Activated CD4-positive, alpha-beta T cell treated with anti-CD3 and anti-CD28 coated beads, Interleukin-10, Interleukin-2, amounts not matched to agents 100 ng/mL and 50 ng/mL, durations not matched to agents 16 hours and 8 hours (primary cell): ENCODE measurements around the gene HILPDA.

Experiments used
- DNase-seq: peaks from one replicate; pipeline ENCODE4 v3.0.0-alpha.2; 2020

Gene HILPDA, protein sequence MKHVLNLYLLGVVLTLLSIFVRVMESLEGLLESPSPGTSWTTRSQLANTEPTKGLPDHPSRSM

DNA sequence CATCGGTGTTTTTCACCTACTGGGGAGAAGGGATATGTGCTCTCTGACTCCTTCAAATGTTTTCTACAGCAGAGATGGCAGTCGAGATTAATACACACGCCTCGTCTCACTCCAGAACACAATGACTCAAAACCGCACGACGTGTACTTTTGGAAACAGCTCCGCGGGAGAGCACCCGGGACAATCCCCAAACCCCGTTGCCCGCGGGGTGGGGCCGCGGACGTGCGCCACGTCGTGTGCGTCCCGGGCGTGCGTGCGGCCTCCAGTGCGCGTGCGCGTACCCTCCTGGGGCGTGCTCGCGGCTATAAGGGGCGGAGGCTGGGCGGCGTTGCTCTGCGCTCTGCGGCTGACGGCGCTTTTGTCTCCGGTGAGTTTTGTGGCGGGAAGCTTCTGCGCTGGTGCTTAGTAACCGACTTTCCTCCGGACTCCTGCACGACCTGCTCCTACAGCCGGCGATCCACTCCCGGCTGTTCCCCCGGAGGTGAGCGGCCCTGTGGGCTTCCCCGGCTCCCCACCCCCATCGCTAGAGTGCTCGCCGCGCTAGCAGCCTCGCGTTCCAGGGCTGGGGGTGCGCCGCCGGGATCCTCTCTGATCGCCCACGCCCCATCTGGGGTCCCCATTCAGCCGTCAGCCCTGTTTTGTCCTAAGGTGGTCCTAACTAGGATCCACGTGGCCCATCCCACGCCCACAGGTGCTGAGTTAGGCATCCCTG is at the start of gene HILPDA:
Gene HILPDA, plus strand, starts transcription at position 336 of the 712 bp plus-strand sequence. CDS start 1,391 bp downstream, outside the sequence.
- DNase-seq, result peak; percentile 97

DNA sequence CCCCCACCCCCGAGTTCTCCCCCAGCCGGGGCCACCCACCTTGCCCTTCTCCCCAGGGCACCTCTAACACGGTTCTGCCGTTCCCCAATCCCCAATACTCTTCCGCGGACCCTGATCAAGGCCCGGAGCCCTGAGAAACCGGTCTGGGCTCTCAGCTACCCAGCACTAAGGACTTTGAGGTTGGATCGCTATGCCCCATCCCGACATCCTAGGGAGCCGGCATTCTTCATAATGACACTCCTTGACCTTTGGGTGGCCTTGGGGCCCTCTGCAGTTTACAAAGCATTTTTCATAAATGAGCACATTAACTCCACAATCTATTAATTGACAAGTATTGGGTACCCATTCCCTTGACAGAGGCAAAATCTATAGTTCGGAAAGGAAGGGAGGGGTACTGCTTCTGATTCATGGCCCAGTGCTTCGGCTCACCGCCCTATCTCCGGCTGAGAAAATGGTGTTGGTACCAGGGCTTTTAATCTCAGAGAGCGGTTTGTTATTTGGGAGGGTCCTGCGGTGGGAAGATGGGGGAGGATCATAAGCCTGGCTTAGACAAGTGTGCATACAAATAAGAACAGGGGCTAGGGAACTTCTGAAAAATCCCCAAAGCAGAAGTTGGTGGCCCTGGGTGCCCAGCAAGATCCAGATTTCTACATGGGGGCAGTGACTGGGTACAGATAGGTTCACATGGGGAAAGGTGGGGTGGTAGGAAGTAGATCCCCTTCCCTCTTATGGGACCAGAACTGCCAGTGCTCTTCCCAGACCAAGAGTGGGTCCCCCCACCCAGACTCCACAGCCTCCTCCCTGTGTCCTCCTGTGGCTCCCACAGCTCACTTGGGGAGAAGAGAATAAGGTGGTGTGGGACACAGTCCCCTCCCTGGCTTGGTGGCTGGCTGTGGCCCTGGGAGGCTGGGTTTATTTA is 49.1 kb upstream of the HILPDA start:
- no peak for DNase-seq

DNA sequence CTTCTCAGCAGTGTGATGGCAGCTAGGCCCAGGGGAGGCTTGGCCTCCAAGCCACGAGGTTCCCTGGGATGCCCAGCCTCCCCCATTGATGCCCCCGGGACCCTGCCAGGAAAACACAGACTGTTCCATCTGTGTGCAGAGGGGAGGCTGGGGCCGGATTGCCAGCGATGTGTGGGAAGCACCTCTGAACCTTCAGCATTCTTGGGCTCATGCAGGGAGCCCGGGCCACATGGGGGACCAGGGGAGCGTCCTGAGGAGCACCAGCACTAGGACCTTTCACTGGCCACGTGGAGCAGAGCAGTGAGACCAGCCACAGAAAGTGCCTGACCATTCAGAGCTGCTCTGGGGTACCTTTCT is 48.5 kb upstream of the HILPDA start:
- no peak for DNase-seq

DNA sequence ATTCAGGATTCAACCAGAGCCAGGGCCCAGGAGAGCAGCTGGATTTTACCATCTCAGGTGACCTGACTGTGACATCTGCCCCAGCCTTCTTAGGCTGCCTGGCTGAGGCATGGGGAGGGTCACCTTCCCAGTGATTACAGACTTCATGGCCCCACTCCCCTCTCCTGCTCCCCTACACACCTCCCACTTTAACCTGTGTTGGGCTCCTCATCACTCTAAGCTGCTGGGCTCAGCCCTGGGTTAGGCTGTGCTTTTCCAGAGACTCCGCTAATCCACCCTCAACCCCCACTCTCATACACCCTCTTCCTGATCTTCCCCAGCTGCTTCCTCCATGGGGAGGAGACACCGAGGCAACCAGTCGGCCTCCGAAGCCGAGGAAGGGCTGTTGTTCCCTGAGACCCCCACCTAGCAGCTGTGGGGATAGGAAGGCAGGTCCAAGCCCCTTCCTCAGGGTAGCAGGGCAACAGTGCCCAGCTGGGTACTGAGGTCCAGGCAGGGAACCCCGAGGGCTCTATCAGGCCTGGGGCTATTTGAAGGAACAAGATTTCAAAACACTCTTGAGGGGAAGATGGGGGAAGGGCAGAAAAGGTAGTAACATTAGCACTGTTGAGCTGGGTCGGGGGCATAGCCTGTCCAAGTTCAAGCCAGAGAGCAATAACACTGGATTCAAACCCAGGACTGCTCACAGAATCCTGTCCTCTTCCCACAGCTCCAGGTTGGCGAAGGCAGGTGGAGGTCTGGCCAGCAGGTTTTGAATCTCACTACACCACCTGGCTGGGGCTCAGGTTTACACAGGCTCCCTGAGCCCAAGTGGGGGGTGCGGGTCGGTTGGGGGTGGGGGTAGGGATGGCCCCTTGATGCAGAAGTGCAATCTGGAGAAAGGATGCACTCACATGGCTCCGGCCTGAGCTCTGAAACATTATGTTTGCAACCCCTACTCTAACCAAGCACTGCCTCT is 47.6 kb upstream of the HILPDA start:
- no peak for DNase-seq

DNA sequence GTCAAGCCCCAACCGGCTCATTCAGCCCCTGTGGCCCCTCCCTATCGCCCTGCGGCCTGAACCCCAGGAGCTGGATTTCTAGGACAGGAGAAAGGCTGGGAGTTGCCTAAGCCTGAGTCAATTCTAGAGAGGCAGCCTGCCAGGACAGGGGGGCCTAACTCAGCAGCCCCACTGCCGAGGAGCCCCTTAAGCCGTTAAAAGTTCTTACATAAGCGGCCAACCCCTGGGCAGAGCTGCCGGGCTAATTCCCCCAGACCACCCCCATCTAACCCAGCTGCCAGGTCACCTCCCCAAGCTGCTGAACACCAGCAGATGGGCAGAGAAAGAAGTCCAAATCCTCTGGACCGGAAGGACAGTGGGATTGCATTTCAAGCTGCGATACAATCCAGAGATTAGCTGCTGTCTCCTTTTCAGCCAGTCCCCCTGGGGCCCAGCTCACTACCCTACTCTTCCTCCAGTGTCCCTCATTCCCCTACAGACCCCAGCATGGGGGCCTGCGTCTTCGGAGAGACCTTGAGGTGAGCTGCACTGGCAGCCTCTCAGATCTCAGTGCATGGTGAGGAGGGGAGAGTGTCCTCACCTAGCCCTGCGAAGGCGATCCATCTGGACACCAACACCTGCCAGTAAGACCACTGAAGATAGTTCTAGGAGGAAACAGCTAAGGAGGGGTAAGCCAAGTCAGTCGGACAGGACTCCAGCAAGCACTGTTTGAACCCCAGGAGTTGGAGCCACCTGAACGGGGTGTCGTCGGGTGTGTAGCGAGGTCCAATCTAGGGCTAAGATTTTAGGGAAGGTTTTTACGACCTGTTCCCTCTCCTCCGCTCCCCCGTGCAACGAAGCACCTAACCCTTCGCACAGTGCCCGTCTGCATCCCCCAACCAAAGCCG is 46.7 kb upstream of the HILPDA start:
- no peak for DNase-seq

DNA sequence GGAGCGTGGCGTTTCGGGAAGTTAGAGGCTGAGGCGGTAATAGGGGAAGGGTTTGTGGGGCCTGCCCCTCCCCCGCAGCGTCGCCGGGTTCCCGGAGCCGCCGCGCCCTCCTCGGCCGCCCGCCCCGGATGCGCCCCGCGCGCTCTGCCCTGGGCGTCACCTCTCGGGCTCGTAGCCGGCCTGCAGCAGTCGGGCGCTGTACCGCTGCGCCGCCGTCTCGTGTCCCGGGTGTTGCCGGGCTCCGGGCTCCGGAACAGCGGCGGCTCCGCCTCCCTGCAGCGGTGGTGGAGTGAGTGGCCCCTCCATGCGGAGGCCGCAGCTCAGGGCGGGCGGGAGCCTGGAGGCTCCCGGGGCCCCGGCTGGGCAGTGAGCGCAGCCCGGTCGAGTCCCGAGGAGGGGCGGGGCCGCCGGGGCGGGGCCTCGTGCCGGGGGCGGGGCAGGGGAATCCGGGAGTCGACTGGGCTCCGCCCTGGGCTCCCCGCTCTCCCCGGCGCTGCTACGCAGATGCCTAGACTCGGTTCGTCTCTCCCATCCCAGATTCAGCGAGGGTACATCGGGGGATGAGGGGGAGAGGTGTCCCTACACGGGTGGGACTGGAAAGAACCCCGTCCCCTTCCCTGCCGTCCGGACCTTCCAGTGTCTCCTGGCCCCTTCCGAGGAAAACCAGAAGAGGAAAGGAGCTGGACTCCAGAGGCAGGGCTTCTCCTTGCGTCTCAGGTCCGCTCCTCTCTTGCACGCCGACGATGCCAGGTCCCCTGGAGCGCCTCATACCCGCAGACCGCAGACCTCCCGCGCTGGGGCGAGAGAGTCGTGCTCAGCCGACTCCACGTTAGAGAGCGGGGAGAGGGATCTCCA is 45.9 kb upstream of the HILPDA start, which contains the start of gene IMPDH1:
Gene IMPDH1, minus strand, starts transcription at position 387 of the 855 bp plus-strand sequence. Its CDS starts 81 bp downstream, at position 306.
- DNase-seq, result peak; percentile 88

DNA sequence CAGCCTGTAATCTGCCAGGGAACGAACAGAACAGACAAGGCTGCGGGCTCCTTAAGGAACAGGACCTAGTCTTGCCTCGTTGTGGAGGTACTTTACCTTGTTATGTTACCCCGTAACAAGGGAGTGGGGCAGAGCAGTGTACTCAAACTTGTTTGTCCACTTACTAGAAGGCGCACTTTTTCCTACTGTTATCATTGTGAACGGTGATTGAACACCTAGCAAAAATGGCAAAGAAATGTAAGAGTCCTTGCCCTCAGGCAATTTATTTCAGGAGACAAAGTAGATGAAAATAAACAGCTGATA is 45.3 kb upstream of the HILPDA start:
- DNase-seq, result no peak

DNA sequence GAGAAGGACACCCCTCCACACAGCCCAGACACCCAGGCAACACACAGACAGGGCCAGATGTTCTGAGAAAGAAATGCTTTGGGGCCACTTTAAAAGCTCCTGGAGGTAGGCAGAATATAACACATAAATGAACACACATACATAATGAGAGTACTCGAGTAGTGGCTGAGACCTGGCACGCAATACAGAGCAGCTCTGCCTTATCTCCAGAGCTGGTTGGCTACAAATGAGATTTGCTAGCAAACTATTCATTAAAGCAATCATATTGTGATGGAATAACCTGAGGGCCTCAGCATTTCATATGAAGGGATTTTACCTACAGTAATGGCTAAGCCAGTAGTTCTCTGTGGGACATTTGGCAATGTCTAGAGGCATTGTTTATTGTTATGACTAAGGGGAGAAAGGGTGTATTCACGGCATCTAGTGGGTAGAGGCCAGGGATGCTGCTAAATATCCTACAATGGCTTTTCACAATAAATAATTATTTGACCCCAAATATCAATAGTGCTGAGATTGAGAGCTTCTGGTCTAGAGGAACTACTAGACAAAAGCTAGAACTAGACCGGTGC is 40.4 kb upstream of the HILPDA start:
- DNase-seq, result no peak

DNA sequence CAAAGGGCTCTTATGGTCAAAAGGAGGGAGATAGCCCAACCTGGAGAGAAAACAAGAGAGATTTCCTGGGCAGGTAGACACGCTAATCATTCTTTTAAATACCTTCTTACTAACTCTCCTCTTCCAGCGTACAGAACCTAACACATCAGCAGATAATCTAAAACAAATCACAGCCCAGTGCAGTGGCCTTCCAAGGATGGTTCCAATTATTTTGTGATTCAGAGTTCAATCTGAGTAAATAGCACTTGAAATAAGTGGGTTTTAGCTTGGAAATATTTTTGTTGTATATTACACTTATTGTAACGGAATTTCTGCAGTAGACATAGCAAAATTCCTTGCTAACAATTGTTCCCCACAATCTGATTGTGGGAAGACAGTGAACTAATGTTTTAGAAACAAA is 38.6 kb upstream of the HILPDA start:
- no peak for DNase-seq

DNA sequence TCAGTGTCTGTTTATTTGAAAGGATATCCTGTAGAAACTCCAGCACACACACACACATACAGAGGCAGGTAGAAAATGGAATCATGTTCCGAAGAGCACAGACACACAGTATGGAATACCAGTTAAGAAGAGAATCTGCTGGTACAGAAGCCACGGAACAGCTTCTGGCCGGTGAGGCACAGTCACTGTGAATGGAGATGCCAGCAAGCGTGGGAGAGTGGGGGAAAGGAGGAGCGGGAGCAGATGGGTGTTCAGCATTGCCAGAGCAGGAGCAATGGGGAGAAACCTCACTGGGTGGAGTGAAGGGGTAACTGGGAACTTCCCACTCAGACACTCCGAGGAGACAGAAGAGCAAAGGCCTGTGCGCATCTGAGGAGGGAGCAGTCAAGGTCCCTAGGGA is 36.4 kb upstream of the HILPDA start:
- no peak for DNase-seq

DNA sequence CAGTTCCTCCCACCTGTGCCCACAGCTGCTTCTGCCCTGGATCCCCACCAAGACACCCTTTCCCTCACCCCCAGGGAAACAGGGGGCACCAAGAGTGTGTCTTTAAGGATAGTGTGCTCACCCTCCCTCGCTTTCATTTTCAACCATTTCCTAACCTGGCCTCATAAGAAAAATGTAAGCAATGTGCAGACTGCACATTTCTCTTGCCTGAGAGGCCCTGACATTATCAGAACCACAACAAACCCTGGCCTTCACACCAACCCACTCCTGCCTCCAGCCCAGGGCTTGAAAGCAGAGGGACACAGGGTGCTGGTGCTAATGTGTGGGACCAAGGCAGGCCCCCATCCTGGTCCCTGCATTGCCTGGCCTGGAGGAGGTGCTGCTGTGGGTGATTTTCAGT is 34.9 kb upstream of the HILPDA start:
- no peak for DNase-seq

DNA sequence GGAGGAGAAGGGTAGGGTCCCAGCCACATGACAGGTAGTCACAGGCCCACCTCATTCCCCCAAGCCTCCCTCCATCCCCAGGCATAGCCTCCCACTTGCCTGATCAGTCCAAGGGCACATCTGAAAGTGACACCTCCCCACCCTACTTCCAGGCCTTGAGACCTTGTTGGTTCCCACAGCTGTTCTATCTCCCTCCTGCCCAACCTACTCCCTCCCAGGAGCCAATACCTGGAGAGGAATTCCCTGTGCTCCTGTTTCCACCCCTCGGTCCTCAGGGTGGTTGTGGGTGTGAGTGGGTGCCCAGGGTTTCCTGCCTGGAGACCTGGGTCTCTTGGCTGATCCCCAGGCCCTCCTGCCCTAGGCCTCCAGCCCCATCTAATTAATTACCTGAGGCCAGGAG is 34.3 kb upstream of the HILPDA start:
- DNase-seq, result no peak

DNA sequence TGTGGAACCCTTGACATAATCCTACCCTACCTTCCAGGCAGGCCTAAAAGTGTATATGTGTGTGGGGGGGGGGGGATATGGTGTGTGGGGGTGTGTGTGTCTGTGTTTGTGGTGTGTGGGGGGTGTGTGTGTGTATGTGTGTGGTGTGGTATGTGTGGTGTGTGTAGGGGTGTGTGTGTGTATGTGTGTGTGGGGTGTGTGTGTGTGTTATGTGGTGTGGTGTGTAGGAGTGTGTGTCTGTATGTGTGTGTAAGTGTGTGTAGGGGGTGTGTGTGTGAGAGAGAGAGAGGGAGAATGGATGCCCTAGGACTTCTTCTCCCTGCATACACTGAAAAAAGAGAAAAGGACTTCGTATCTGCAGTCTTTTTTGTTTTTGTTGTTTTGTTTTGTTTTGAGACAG is 33.6 kb upstream of the HILPDA start:
- no peak for DNase-seq

DNA sequence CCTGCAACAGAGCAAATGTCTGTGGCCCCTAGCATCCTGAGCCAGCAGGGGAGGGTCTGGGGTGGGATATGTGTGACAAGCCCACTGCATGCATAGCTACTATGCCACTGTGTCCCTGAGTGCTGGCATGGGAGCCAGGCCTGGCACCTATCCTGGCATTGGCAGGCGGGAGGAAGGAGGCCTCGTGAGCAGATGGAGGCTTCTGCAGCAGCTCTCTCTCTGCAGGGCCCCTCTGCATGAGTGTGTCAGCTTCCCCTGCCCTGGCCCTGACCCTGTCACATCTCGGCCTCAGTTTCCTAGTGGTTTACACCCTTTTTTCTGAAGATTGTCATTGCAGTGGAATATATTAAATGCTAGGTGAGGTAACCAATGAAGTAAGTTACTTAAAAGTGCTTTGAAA is 32.8 kb upstream of the HILPDA start:
- no peak for DNase-seq

DNA sequence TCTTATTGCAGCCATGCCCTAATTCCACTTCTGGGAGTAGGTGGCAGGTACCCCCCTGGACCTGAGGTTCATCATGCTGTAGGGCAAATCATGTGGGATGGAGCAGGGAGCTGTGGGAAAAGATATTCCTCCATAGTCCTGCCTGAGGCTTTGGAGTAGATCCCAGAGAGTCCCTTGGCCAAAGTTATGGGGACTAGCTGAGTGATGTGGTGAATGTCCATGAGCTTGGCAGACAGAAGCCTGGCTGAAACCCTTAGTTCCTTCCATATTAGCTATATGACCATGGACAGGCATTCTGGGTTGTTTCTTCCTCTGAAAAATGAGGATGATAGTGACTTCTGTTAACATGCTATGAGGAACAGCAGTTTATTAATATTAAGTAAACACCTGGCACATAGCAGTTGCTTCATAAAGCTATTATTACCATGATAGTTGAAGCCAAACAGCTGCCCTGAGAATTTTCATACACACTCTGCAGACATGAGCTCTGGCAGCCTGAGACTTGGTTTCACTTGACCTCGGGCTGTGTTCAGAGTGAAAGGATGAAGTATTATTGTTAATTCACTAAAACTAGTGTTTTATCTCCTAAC is 30.9 kb upstream of the HILPDA start:
- no peak for DNase-seq

DNA sequence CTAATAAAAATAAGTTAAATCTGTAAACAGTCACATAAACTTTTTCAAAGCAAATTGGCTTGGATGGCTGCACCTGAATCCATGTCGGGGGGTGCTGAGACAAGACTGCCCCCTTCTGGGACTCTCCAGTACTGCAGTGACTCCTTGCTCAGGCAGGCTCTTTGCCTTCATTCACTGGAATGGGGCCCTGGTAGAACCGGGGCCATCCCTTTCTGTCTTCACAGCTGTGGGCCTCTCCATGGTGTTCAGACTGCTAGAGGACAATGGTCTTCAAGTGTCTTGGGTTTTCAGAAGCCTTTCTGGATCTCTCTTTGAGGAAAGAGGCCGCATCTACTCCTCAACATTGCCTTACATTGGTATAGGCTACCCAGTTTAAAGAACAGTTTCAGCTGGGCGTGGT is 29.8 kb upstream of the HILPDA start:
- peak; percentile 77 for DNase-seq

DNA sequence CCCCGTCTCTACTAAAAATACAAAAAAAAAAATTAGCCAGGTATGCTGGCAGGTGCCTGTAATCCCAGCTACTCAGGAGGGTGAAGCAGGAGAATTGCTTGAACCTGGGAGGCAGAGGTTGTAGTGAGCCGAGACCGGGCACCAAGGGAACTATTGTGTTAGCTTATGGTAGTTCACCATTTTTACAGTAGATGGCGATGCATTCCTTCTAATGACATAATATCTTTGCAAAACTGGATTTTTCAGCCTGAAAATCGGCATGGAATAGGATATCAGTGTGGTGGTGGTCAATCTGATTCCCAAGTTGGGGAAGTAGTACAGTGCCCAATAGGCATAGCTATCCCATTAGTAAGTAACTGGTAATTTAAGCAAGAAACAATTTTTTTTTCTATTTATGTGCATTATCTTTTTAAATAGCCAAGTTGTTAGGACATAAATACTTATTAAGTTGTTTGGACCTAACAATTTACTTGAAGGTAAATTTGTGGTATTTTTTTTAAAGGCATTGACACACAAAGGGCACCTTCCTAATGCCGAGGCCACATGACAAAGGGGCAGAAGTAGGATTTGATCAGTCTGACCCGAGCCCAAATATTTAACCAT is 28.3 kb upstream of the HILPDA start:
- peak; percentile 64 for DNase-seq

DNA sequence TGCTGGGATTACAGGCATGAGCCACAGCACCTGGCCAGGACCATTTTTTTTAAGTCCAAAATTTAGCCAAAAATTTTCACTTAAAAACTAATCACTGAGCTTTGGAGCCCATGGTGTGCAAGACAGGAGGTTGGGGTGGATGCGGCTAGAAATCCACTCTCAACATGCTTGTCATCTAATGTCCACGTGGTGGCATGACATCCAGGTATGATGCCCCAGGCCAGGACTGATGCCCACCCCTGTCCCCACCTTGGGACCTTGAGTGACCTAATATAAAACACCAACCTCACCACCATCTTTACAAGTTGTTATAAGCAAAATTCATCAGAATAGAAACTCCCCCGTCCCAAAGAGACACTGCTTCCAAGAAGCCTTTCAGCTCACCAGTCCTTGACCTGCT is 25.5 kb upstream of the HILPDA start:
- DNase-seq, result no peak

DNA sequence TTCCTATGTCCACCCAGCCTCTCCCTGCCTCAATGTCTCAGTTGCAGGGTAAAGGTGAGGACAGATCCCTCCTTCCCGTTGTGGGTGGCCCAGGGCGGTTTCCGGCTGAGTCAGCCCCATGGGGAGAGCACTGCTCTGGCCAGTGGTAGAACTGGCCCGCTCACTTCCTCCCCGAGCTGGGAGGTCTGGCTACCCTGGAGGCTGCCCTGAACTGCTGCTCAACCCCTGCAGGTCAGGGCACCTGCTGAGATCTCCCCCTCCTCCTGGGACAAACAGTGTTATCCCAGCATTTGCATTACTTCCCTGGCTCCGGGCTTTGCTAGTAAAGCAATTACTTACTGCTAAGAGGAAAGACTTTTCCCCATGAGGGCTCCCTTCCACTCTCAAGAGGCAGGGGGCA is 24.5 kb upstream of the HILPDA start:
- no peak for DNase-seq

DNA sequence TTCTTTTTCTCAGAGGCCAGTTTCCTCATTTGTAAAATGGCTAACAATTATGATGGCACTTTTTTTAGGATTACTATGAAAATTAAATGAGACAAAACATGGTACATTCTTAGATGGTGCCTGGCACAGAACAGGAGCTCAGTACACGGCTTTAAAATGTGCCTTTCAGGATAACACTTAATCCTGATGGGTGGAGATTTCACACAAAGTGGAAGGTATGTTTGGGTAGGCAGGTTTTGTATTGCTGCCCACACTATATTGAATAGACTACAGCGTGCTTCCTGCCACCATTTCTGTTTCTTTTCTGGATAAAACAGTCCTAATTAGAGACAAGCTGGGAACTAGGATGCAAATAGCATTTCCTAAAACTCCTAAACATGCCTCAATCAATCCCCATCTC is 23.9 kb upstream of the HILPDA start:
- DNase-seq, result no peak
